DMS114 treated with DMSO at 0.1 percent for 48 hours (cell line): ENCODE measurements around the gene GSG1L.

ENCODE experiments used
- DNase-seq: peaks from one replicate; lab custom pipeline; 2025; ENCODE audit not compliant: unreplicated experiment; lab: John Stamatoyannopoulos, UW

The GSG1L gene

GRCh38 chr16:27778926-27779570 lies 284.5 kb downstream of the GSG1L start:
- no peak for DNase-seq

GRCh38 chr16:27778171-27778925 lies 285.2 kb downstream of the GSG1L start:
- no peak for DNase-seq

GRCh38 chr16:27777527-27777926 lies 286.0 kb downstream of the GSG1L start:
- no peak for DNase-seq

GRCh38 chr16:27776556-27777225 lies 286.8 kb downstream of the GSG1L start:
- DNase-seq = no peak

GRCh38 chr16:27775254-27775653 lies 288.3 kb downstream of the GSG1L start:
- DNase-seq = no peak

- no peak for DNase-seq
Observed at GRCh38 chr16:27774779-27775178, 288.7 kb downstream of the GSG1L start.

GRCh38 chr16:27773344-27773743 lies 290.2 kb downstream of the GSG1L start:
- DNase-seq = no peak

- DNase-seq = no peak
Observed at GRCh38 chr16:27772093-27772825, 291.3 kb downstream of the GSG1L start.

GRCh38 chr16:27771201-27771910 lies 292.2 kb downstream of the GSG1L start:
- DNase-seq = no peak

- DNase-seq = no peak
Observed at GRCh38 chr16:27770271-27771196, 293.0 kb downstream of the GSG1L start.

- no peak for DNase-seq
Observed at GRCh38 chr16:27769561-27770255, 293.8 kb downstream of the GSG1L start.

GRCh38 chr16:27768651-27769272 lies 294.8 kb downstream of the GSG1L start:
- DNase-seq = no peak

- no peak for DNase-seq
Observed at GRCh38 chr16:27767971-27768591, 295.4 kb downstream of the GSG1L start.

GRCh38 chr16:27767081-27767480 lies 296.4 kb downstream of the GSG1L start:
- no peak for DNase-seq

- no peak for DNase-seq
Observed at GRCh38 chr16:27766236-27766925, 297.1 kb downstream of the GSG1L start.

GRCh38 chr16:27764869-27765675 lies 298.4 kb downstream of the GSG1L start:
- DNase-seq = no peak

- no peak for DNase-seq
Observed at GRCh38 chr16:27764427-27764826, 299.1 kb downstream of the GSG1L start.
